OCI-LY3 (cell line): ENCODE data around the gene EPS8L1.

Experiments used
- H2AFZ ChIP-seq: fragments of 200-600, 300-600 bp; shearing (Covaris generic); 2 replicates; pipeline ENCODE4 v1.6.0; 2014; ENCODE audit warnings: antibody characterized with exemption, low read depth, low read length
- H3K27ac ChIP-seq: fragments of 200-600, 300-600 bp; sonication (generic); 2 replicates; pipeline ENCODE4 v1.5.1; 2014; ENCODE audit warnings: mild to moderate bottlenecking, low read length, moderate library complexity, mixed read lengths
- H3K27me3 ChIP-seq: fragments of 200-600, 300-600 bp; sonication (generic); 2 replicates; pipeline ENCODE4 v1.6.1; 2014; ENCODE audit warnings: low read depth, low read length, mixed read lengths
- H3K36me3 ChIP-seq: fragments of 200-600, 300-600 bp; sonication (generic); replicated peaks from 2 replicates; pipeline ENCODE3; 2014; ENCODE audit warnings: low read depth, low read length, mixed read lengths
- H3K4me1 ChIP-seq: fragments of 300-600, 200-600 bp; sonication (generic); 2 replicates; pipeline ENCODE4 v1.6.1; 2014; ENCODE audit warnings: low read length, mixed read lengths
- H3K4me2 ChIP-seq: fragments of 200-600, 300-600 bp; sonication (generic); 2 replicates; pipeline ENCODE4 v1.6.1; 2014; ENCODE audit warnings: low read length, mixed read lengths
- H3K4me3 ChIP-seq: fragments of 300-600, 200-600 bp; sonication (generic); 2 replicates; pipeline ENCODE4 v1.5.1; 2014; ENCODE audit warnings: antibody characterized with exemption, mild to moderate bottlenecking, low read length, moderate library complexity
- H3K79me2 ChIP-seq: fragments of 300-600, 200-600 bp; shearing (Covaris generic); 2 replicates; pipeline ENCODE4 v1.6.1; 2014; ENCODE audit warnings: mild to moderate bottlenecking, low read length, mixed read lengths
- H3K9ac ChIP-seq: fragments of 300-600, 200-600 bp; shearing (Covaris generic); 2 replicates; pipeline ENCODE4 v1.6.0; 2014; ENCODE audit warnings: mild to moderate bottlenecking, low read length, moderate library complexity
- H3K9me3 ChIP-seq: fragments of 200-600, 300-600 bp; shearing (Covaris generic); 2 replicates; pipeline ENCODE4 v1.6.1; 2014; ENCODE audit warnings: low read length, mixed read lengths; ENCODE audit not compliant: insufficient read depth
- H4K20me1 ChIP-seq: fragments of 200-600, 300-600 bp; sonication (generic); 2 replicates; pipeline ENCODE4 v1.6.1; 2016; ENCODE audit warnings: low read length, mixed read lengths; ENCODE audit not compliant: insufficient read depth
- CTCF ChIP-seq: fragments of 200-600, 300-600 bp; sonication (generic); IDR thresholded peaks from 2 replicates; pipeline ENCODE4 v1.5.1; 2014; ENCODE audit warnings: antibody characterized with exemption, low read length, low read depth
- EZH2phosphoT487 ChIP-seq: fragments of 200-600 bp; shearing (Covaris generic); IDR thresholded peaks from 2 replicates; pipeline ENCODE4 v1.6.1; 2018; ENCODE audit warnings: antibody characterized with exemption, mixed run types, low read depth

Gene EPS8L1

GRCh38 chr19:55081770-55082019, 6.0 kb downstream of the EPS8L1 start:
- H3K9me3 ChIP-seq: no peaks in the 10 kb centered on the region
- H2AFZ ChIP-seq: no peak overlapping the region
- no peak overlapping the region for H3K4me3 ChIP-seq
- no peaks in the 10 kb centered on the region for H3K36me3 ChIP-seq
- H3K27me3 ChIP-seq: no peaks in the 10 kb centered on the region
- H3K4me2 ChIP-seq: no peak overlapping the region
- H3K79me2 ChIP-seq: no peaks in the 10 kb centered on the region
- H3K9ac ChIP-seq: no peak overlapping the region
- TF ChIP-seq EZH2phosphoT487: no peak
- TF ChIP-seq CTCF: no peak
- H3K27ac ChIP-seq: no peak overlapping the region
- no peaks in the 10 kb centered on the region for H3K4me1 ChIP-seq
- H4K20me1 ChIP-seq: no peaks in the 10 kb centered on the region

- H3K4me2 ChIP-seq: no peak overlapping the region
- H3K36me3 ChIP-seq: peaks cover 3% of the 10 kb centered on the region
- no peak overlapping the region for H2AFZ ChIP-seq
- no peak overlapping the region for H3K9ac ChIP-seq
- H3K27ac ChIP-seq: no peak overlapping the region
- no peaks in the 10 kb centered on the region for H3K4me1 ChIP-seq
- no peaks in the 10 kb centered on the region for H4K20me1 ChIP-seq
- H3K9me3 ChIP-seq: no peaks in the 10 kb centered on the region
- H3K27me3 ChIP-seq: no peaks in the 10 kb centered on the region
- H3K4me3 ChIP-seq: no peak overlapping the region
- H3K79me2 ChIP-seq: no peaks in the 10 kb centered on the region
- TF ChIP-seq EZH2phosphoT487: no peak
These were observed 6.6 kb downstream of the EPS8L1 start for GRCh38 chr19:55082020-55082851.

- Histone ChIP-seq H3K27me3 (no peaks in the 10 kb centered on the region), H3K9ac (no peak overlapping the region), H3K4me1 (no peaks in the 10 kb centered on the region)
These were observed 7.6 kb downstream of the EPS8L1 start for GRCh38 chr19:55083004-55083850.

GRCh38 chr19:55084416-55084815, 8.7 kb downstream of the EPS8L1 start:
- Histone ChIP-seq H3K27ac (no peak overlapping the region), H3K36me3 (peaks cover 3% of the 10 kb centered on the region), H3K27me3 (no peaks in the 10 kb centered on the region), H4K20me1 (no peaks in the 10 kb centered on the region), H2AFZ (no peak overlapping the region), H3K9me3 (no peaks in the 10 kb centered on the region), H3K9ac (no peak overlapping the region), H3K79me2 (no peaks in the 10 kb centered on the region), H3K4me1 (no peaks in the 10 kb centered on the region), H3K4me3 (no peak overlapping the region), H3K4me2 (no peak overlapping the region)
- no peak for TF ChIP-seq CTCF
- TF ChIP-seq EZH2phosphoT487: no peak

More at GRCh38 chr19:55083004-55083850, 7.6 kb downstream of the EPS8L1 start:
- no peaks in the 10 kb centered on the region for H4K20me1 ChIP-seq
- peaks cover 3% of the 10 kb centered on the region for H3K36me3 ChIP-seq
- no peak overlapping the region for H3K4me3 ChIP-seq
- no peaks in the 10 kb centered on the region for H3K9me3 ChIP-seq
- no peaks in the 10 kb centered on the region for H3K79me2 ChIP-seq
- no peak overlapping the region for H3K4me2 ChIP-seq
- H3K27ac ChIP-seq: no peak overlapping the region
- TF ChIP-seq CTCF (no peak), EZH2phosphoT487 (no peak)
- no peak overlapping the region for H2AFZ ChIP-seq
